Karpas-422 (cell line): ENCODE data around the gene SUSD6. TPM values are rescaled to one million over a fixed set of nuclear protein-coding genes. Genes with fewer than 3 reads are reported as not detected.

Experiments used
- DNase-seq: peaks from one replicate; pipeline ENCODE4 v3.0.0-alpha.2; 2015
- H2AFZ ChIP-seq: fragments of 200-600 bp; sonication (generic); 2 replicates; pipeline ENCODE4 v1.6.1; 2014; ENCODE audit warnings: antibody characterized with exemption, low read length, mixed read lengths
- H3K27ac ChIP-seq: fragments of 200-600 bp; sonication (generic); 2 replicates; pipeline ENCODE4 v1.5.1; 2014; ENCODE audit warnings: mild to moderate bottlenecking, low read length, moderate library complexity
- H3K27me3 ChIP-seq: fragments of 200-600 bp; sonication (generic); 2 replicates; pipeline ENCODE4 v1.6.1; 2014; ENCODE audit warnings: low read length, mixed read lengths
- H3K36me3 ChIP-seq: fragments of 200-600 bp; sonication (generic); 2 replicates; pipeline ENCODE4 v1.6.1; 2014; ENCODE audit warnings: low read length, mixed read lengths; ENCODE audit not compliant: insufficient read depth
- H3K4me1 ChIP-seq: fragments of 200-600 bp; sonication (generic); 2 replicates; pipeline ENCODE4 v1.6.1; 2014; ENCODE audit warnings: mild to moderate bottlenecking, low read length, mixed read lengths
- H3K4me2 ChIP-seq: fragments of 200-600 bp; sonication (generic); 2 replicates; pipeline ENCODE4 v1.6.1; 2014; ENCODE audit warnings: low read length, low read depth, mild to moderate bottlenecking; ENCODE audit not compliant: poor library complexity, severe bottlenecking
- H3K4me3 ChIP-seq: fragments of 200-600 bp; sonication (generic); 2 replicates; pipeline ENCODE4 v1.5.1; 2014; ENCODE audit warnings: mild to moderate bottlenecking, antibody characterized with exemption, low read length, mixed read lengths
- H3K79me2 ChIP-seq: fragments of 200-600 bp; sonication (generic); 2 replicates; pipeline ENCODE4 v1.6.1; 2014; ENCODE audit warnings: mild to moderate bottlenecking, low read length, mixed read lengths
- H3K9ac ChIP-seq: fragments of 200-600 bp; sonication (generic); 2 replicates; pipeline ENCODE4 v1.6.0; 2014; ENCODE audit warnings: low read length
- H3K9me2 ChIP-seq: fragments of 200-600 bp; sonication (generic), shearing (Covaris generic); replicated peaks from 2 replicates; pipeline ENCODE4 v1.6.0; 2014; ENCODE audit warnings: mild to moderate bottlenecking, low read length, moderate library complexity; ENCODE audit not compliant: insufficient read depth
- H3K9me3 ChIP-seq: fragments of 300-700, 200-600 bp; sonication (generic); 2 replicates; pipeline ENCODE4 v1.6.1; 2014; ENCODE audit warnings: low read length, mixed read lengths
- H4K20me1 ChIP-seq: fragments of 200-600 bp; sonication (generic); 2 replicates; pipeline ENCODE4 v1.6.1; 2014; ENCODE audit warnings: mild to moderate bottlenecking, antibody characterized with exemption, low read length, low read depth; ENCODE audit not compliant: insufficient read depth
- total RNA-seq: library from RNA; depleted of rRNA; stranded (reverse); fragments of >200 nt; shearing (Covaris generic); gene quantifications from 2 replicates; pipeline ENCODE4 v1.2.3, GENCODE V29; 2014; ENCODE audit warnings: low replicate concordance

SUSD6 gene
- total RNA-seq, 1 experiment from 2014 or later = 46.0 TPM

DNA sequence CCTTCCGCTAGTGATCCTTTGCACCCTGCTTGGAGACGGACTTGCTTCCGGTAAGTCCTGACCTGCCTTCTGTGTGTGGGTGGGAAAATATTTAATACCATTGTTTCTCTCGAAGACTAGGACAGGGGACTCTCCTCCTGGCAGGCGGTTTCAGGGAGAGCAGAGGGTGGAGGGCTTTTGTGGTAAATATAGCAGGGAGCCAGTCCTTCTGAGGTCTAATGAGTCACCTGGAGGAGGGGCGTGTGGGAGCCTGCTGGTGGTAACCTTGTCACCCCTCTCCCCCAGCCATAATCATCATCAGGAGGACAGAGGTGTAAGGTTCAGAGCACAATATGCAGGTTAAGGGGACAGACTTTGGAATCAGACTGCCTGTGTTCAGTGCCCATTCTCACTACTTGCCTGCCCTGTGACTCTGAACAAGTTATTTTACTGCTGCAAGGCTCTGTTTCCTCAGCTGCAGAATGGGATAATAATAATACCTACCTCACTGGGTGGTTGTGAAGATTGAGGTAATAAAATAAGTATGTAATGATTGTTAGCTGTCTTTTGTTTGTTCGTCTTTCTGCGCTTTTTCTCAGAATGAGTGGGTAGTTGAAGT is 47.4 kb downstream of the SUSD6 start:
- no peak for DNase-seq
- H3K9me2 ChIP-seq = no peaks in the 10 kb centered on the region
- H3K27me3 ChIP-seq = no peaks in the 10 kb centered on the region
- peaks cover 15% of the 10 kb centered on the region for H3K36me3 ChIP-seq
- no peak overlapping the region for H2AFZ ChIP-seq
- H3K79me2 ChIP-seq = peaks cover 99% of the 10 kb centered on the region
- peaks cover 83% of the 10 kb centered on the region for H3K4me1 ChIP-seq
- H3K27ac ChIP-seq = peak overlapping the region; percentile 61
- H4K20me1 ChIP-seq = 0 out of 2 replicates have a peak, but pooled peaks cover 5% of the 10 kb centered on the region
- H3K9me3 ChIP-seq = no peaks in the 10 kb centered on the region
- H3K9ac ChIP-seq = no peak overlapping the region
- no peak overlapping the region for H3K4me3 ChIP-seq
- no peak overlapping the region for H3K4me2 ChIP-seq

DNA sequence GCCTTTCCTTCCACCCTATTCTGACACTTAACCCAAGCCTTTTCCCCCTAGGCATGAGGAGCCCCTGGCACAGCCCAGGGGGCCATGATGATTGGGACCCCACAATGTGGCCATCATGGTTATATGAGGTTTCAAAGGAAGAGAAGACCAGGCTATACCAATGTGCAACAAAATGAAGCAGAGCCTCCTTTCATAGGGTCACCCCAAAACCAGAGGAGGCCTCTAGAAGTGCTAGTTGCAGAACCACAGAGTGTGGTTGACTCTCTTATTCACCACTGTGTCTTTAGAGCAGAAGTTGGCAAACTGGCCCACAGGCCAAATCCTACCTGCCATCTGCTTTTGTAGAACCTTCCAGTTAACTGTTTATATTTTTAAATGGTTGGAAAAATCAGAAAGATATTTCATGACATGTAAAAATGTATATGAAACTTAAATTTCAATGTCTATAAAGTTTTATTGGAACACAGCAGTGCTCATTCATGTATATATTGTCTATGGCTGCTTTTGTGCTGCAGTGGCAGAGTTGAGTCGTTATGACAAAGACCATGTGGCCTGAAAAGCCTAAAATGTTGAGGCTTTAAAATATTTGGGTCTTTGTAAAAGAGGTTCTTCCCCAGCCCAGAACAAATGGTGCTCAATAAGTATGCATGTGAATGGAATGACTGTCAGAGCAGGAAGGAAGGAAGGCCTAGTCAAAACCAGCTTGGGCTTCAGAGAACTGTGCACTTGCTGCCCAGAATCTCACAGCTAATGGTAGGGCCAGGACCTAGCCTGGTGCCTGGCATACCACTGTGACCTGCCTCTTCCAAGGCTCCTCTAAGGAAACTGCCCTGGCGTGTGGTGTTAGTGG is 49.2 kb downstream of the SUSD6 start:
- Histone ChIP-seq H3K4me1 (peaks cover 86% of the 10 kb centered on the region), H3K79me2 (peaks cover 99% of the 10 kb centered on the region), H3K4me2 (no peak overlapping the region)

DNA sequence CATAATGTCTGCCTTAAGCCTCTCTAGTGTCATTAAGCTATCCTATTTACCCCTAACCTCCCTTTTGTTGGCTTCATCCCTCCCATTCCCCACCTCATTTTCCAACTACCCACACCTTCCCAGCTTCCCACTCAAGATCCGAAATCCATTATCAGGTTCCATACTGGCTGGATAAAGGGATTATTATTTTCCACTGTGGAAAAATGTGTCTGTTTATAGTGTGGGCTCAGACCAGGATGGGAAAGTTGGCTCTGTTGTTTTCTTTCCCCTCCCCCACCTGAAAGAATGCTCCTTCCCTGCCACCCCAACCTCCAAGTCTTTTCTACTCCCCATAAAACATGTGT is 49.8 kb downstream of the SUSD6 start:
- Histone ChIP-seq H3K4me3 (no peak overlapping the region), H3K9me2 (no peaks in the 10 kb centered on the region), H3K27me3 (no peaks in the 10 kb centered on the region), H3K4me2 (no peak overlapping the region), H3K36me3 (peaks cover 15% of the 10 kb centered on the region), H2AFZ (no peak overlapping the region), H3K9me3 (no peaks in the 10 kb centered on the region), H3K27ac (peak overlapping the region; percentile 43), H3K4me1 (peaks cover 86% of the 10 kb centered on the region), H4K20me1 (0 out of 2 replicates have a peak, but pooled peaks cover 5% of the 10 kb centered on the region), H3K9ac (no peak overlapping the region), H3K79me2 (peaks cover 99% of the 10 kb centered on the region)
- no peak for DNase-seq

More for the DNA sequence above, 49.2 kb downstream of the SUSD6 start:
- Histone ChIP-seq H3K27me3 (no peaks in the 10 kb centered on the region), H3K9me2 (no peaks in the 10 kb centered on the region), H2AFZ (no peak overlapping the region), H3K27ac (peak overlapping the region; percentile 43), H3K36me3 (peaks cover 15% of the 10 kb centered on the region), H3K4me3 (no peak overlapping the region), H3K9me3 (no peaks in the 10 kb centered on the region), H3K9ac (no peak overlapping the region), H4K20me1 (0 out of 2 replicates have a peak, but pooled peaks cover 5% of the 10 kb centered on the region)
- no peak for DNase-seq

- peak overlapping the region; percentile 22 for H3K9ac ChIP-seq
- peaks cover 98% of the 10 kb centered on the region for H3K79me2 ChIP-seq
- H3K27ac ChIP-seq = peak overlapping the region; percentile 82
- no peaks in the 10 kb centered on the region for H4K20me1 ChIP-seq
- peak overlapping the region; percentile 1 for H3K4me2 ChIP-seq
- no peak overlapping the region for H2AFZ ChIP-seq
- H3K4me1 ChIP-seq = peaks cover 85% of the 10 kb centered on the region
- H3K9me2 ChIP-seq = no peaks in the 10 kb centered on the region
- H3K27me3 ChIP-seq = no peaks in the 10 kb centered on the region
- DNase-seq = no peak
- H3K36me3 ChIP-seq = peaks cover 15% of the 10 kb centered on the region
- no peaks in the 10 kb centered on the region for H3K9me3 ChIP-seq
- no peak overlapping the region for H3K4me3 ChIP-seq
Measured at GRCh38 chr14:69662636-69663299, 51.4 kb downstream of the SUSD6 start.

GRCh38 chr14:69663300-69663643 is 51.9 kb downstream of the SUSD6 start:
- peaks cover 85% of the 10 kb centered on the region for H3K4me1 ChIP-seq
- no peak overlapping the region for H3K4me3 ChIP-seq
- no peaks in the 10 kb centered on the region for H4K20me1 ChIP-seq
- H3K4me2 ChIP-seq = peak overlapping the region; percentile 1
- DNase-seq = no peak
- peaks cover 98% of the 10 kb centered on the region for H3K79me2 ChIP-seq
- no peaks in the 10 kb centered on the region for H3K9me2 ChIP-seq
- peaks cover 15% of the 10 kb centered on the region for H3K36me3 ChIP-seq
- no peak overlapping the region for H2AFZ ChIP-seq
- no peaks in the 10 kb centered on the region for H3K9me3 ChIP-seq
- peak overlapping the region; percentile 82 for H3K27ac ChIP-seq
- H3K27me3 ChIP-seq = no peaks in the 10 kb centered on the region
- peak overlapping the region; percentile 22 for H3K9ac ChIP-seq

- Histone ChIP-seq H3K4me2 (peak overlapping the region; percentile 53), H3K79me2 (peaks cover 96% of the 10 kb centered on the region), H4K20me1 (no peaks in the 10 kb centered on the region), H3K9me3 (no peaks in the 10 kb centered on the region), H3K4me1 (peaks cover 87% of the 10 kb centered on the region), H3K27me3 (no peaks in the 10 kb centered on the region), H3K9ac (peak overlapping the region; percentile 51), H3K27ac (peak overlapping the region; percentile 82), H3K36me3 (peaks cover 5% of the 10 kb centered on the region), H3K4me3 (peak overlapping the region; percentile 4; the same call in 1 of the 2 replicates), H2AFZ (no peak overlapping the region), H3K9me2 (no peaks in the 10 kb centered on the region)
- DNase-seq = no peak
Measured at GRCh38 chr14:69664265-69664664, 52.9 kb downstream of the SUSD6 start.

GRCh38 chr14:69664865-69665526 is 53.6 kb downstream of the SUSD6 start:
- Histone ChIP-seq H3K4me2 (peak overlapping the region; percentile 53), H3K9me2 (no peaks in the 10 kb centered on the region), H3K9ac (peak overlapping the region; percentile 51), H3K79me2 (peaks cover 96% of the 10 kb centered on the region), H3K27me3 (no peaks in the 10 kb centered on the region), H3K4me3 (peak overlapping the region; percentile 4; the same call in 1 of the 2 replicates), H2AFZ (no peak overlapping the region), H3K9me3 (no peaks in the 10 kb centered on the region), H3K4me1 (peaks cover 94% of the 10 kb centered on the region), H3K27ac (peak overlapping the region; percentile 82), H4K20me1 (no peaks in the 10 kb centered on the region), H3K36me3 (peaks cover 2% of the 10 kb centered on the region)
- peak; percentile 70 for DNase-seq
